HG02571 (cell line): ENCODE measurements around the gene SMYD1.

Experiments used
- ATAC-seq: cut with Tn5 transposase; IDR thresholded peaks from one replicate; pipeline ENCODE4 v1.9.1; 2021; ENCODE audit warnings: mild to moderate bottlenecking, moderate library complexity; ENCODE audit not compliant: unreplicated experiment

Gene SMYD1

GRCh38 chr2:88121678-88122077, 54.1 kb downstream of the SMYD1 start:
- ATAC-seq, result no peak

GRCh38 chr2:88122141-88122884, 54.7 kb downstream of the SMYD1 start:
- ATAC-seq, result no peak

- no peak for ATAC-seq
These were observed 55.7 kb downstream of the SMYD1 start for GRCh38 chr2:88123164-88123974.

GRCh38 chr2:88123975-88124917, 56.6 kb downstream of the SMYD1 start:
- no peak for ATAC-seq

GRCh38 chr2:88125344-88125923, 57.8 kb downstream of the SMYD1 start:
- no peak for ATAC-seq

GRCh38 chr2:88125924-88126771, 58.5 kb downstream of the SMYD1 start:
- no peak for ATAC-seq

- no peak for ATAC-seq
These were observed 59.4 kb downstream of the SMYD1 start for GRCh38 chr2:88126772-88127637.

- no peak for ATAC-seq
These were observed 59.9 kb downstream of the SMYD1 start for GRCh38 chr2:88127638-88127887.

GRCh38 chr2:88127888-88128653, 60.4 kb downstream of the SMYD1 start, which contains the start of gene FABP1:
TSS of gene FABP1 (minus strand) at chr2:88128062. CDS start at chr2:88128017, 45 bp downstream.
- ATAC-seq, result no peak

GRCh38 chr2:88128654-88129312, 61.2 kb downstream of the SMYD1 start:
- ATAC-seq, result no peak

- ATAC-seq, result no peak
These were observed 61.8 kb downstream of the SMYD1 start for GRCh38 chr2:88129313-88129959.

- no peak for ATAC-seq
These were observed 63.8 kb downstream of the SMYD1 start for GRCh38 chr2:88131201-88131998.

- no peak for ATAC-seq
These were observed 64.4 kb downstream of the SMYD1 start for GRCh38 chr2:88131999-88132368.

GRCh38 chr2:88133875-88134274, 66.2 kb downstream of the SMYD1 start:
- no peak for ATAC-seq

- ATAC-seq, result no peak
These were observed 69.2 kb downstream of the SMYD1 start for GRCh38 chr2:88136817-88137216.

GRCh38 chr2:88137833-88138232, 70.2 kb downstream of the SMYD1 start:
- no peak for ATAC-seq
